ENCODE data around the gene LKAAEAR1.

GRCh38 chr20:64086801-64087200, 2.6 kb upstream of the LKAAEAR1 start:
- TF ChIP-seq EZH2 (IDR thresholded peaks at IDR 0.05; ENCODE audit: low read length), result no peak
- TF ChIP-seq, protein P1, sequence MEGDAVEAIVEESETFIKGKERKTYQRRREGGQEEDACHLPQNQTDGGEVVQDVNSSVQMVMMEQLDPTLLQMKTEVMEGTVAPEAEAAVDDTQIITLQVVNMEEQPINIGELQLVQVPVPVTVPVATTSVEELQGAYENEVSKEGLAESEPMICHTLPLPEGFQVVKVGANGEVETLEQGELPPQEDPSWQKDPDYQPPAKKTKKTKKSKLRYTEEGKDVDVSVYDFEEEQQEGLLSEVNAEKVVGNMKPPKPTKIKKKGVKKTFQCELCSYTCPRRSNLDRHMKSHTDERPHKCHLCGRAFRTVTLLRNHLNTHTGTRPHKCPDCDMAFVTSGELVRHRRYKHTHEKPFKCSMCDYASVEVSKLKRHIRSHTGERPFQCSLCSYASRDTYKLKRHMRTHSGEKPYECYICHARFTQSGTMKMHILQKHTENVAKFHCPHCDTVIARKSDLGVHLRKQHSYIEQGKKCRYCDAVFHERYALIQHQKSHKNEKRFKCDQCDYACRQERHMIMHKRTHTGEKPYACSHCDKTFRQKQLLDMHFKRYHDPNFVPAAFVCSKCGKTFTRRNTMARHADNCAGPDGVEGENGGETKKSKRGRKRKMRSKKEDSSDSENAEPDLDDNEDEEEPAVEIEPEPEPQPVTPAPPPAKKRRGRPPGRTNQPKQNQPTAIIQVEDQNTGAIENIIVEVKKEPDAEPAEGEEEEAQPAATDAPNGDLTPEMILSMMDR (optimal IDR thresholded peaks at IDR 0.05 in 1 of 3, IDR thresholded peaks at IDR 0.05 in 1 of 3, conservative IDR thresholded peaks at IDR 0.05 in 1 of 3; ENCODE audit: extremely low read depth in 1 of 3, insufficient read depth in 2 of 3, low read length in 3 of 3), result no peak
